Superior temporal gyrus (tissue), 1 donor: ENCODE measurements around the gene PANX1.
"Not testable (repeated sequence)": the region's sequence is repeated elsewhere in the genome, so short reads cannot be mapped to it uniquely, and the experiment has no call there.

Experiments
- DNase-seq: peaks from one replicate; pipeline ENCODE4 v3.0.0-alpha.2; 2016; ENCODE audit errors: extremely low spot score

PANX1 gene, protein sequence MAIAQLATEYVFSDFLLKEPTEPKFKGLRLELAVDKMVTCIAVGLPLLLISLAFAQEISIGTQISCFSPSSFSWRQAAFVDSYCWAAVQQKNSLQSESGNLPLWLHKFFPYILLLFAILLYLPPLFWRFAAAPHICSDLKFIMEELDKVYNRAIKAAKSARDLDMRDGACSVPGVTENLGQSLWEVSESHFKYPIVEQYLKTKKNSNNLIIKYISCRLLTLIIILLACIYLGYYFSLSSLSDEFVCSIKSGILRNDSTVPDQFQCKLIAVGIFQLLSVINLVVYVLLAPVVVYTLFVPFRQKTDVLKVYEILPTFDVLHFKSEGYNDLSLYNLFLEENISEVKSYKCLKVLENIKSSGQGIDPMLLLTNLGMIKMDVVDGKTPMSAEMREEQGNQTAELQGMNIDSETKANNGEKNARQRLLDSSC

DNA sequence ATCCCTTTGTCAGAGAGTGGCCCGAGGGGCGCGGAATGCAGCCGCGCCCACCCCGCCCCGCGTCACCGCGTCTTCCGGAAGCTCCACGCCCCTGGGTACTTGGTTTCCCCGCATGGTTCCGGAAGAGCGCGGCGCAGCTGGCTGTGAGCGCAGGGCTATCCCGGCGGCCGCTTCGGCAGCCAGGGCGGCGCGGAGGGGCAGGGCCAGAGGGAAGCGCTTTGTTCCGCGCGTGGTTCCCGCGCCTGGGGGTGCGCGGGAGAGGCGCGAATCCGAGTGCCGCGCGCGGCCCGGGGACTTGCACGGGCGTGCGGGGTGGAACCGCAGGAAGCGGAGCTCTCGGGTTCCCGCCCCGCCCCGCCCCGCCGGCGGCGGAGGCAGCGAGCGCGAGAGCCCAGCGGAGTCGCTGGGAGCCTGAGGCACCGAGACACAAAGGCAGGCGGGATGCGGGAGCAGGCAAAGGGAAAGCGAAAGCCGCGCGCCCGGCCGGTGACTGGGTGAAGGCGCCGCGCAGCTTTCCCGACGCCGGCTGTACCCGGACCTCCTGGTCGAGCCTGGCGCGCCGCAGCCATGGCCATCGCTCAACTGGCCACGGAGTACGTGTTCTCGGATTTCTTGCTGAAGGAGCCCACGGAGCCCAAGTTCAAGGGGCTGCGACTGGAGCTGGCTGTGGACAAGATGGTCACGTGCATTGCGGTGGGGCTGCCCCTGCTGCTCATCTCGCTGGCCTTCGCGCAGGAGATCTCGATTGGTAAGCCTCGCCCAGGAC is at the start of gene PANX1:
Gene PANX1 (plus strand): TSS at position 96 of the 766 bp plus-strand sequence. CDS start 472 bp downstream, at position 568.
- DNase-seq, result peak; percentile 67

DNA sequence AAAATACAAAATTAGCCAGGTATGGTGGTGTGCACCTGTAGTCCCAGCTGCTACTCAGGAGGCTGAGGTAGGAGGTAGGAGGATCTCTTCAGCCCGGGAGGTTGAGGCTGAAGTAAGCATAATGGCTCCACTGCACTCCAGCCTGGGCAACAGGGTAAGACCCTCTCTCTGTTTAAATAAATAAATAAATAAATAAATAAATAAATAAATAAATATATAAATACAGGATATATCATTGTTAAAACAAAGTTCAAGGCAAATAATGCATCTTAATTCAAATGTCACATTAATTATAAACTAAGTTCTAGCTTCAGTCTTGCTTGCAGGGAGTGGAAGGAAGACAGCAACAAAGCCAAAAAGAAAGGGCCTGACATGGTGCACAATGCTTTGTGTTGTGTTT is 44.5 kb upstream of the PANX1 start:
- no peak for DNase-seq

DNA sequence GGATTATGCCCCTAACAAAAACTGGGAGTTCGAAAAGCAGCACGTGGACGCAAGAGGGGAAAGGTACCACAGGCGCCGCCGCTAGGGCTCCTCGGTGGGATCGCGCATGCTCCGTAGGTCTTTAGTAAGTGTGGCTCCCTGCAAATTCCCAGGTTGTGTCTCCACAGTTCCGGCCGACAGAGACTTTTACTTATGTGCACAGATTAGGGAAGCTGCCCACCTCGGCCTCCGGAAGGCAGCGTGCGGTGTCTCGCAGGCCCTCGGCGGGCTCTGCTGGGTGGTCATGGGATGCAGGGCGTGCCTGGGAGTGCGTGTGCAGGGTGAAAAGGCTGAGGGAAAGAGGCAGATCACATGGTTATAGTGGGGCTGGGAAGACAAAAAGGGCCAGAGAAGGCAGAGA is 39.7 kb upstream of the PANX1 start:
- no peak for DNase-seq

DNA sequence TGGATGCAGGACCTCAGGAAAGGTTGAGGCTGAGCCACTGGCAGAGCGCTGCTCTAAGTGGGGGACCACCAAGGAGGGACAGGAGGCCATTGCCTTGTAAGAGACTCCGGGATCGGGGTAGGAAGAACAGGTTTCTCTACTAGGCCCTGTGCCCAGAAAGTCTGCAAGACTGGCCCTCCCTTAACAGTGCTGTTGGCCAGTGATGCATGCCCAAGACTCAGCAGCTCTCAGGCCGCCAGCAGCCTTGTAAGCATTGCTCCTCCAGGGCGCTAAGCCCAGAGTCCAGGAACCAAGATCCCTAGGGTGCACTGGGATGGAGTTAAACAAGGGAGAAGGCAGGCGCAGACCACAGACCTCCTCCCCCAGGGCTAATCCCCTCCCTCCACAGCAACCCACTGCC is 39.3 kb upstream of the PANX1 start:
- no peak for DNase-seq

DNA sequence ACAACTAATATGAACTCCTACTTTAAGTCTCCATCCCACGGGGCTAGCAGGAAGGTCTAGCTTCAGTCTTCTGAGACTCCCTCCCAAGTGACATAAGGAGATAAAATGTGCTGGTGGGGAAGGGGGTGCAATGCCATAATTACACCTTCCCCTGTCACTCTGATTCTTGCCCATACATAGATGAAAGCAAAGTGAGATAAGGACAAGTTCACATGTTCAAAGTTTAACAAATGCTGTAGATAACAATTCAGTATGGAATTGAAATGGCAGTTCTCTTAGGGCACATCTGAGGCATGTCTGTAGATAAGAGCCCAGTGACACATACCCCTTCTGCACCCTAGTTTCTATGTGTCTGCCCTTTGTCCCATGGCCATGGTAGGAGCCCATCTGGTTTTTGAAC is 38.2 kb upstream of the PANX1 start:
- no peak for DNase-seq

DNA sequence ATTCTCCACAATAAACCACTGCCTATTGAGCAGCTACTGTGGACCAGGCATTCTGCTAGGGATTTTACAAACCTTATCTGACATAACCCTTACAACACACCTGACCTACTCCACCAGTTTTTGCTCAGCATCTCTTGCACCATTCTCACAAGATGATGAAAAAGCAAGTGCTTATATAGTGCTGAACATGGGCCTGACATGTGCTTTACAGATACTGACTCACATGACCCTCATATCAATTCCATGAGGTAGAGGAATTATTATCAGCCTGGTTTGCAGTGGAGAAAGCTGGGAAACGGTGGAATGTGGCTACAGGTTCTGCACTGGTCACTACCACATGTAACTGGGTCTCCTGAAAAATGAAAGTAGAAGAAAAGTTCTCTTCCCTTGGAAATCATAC is 37.5 kb upstream of the PANX1 start:
- no peak for DNase-seq

DNA sequence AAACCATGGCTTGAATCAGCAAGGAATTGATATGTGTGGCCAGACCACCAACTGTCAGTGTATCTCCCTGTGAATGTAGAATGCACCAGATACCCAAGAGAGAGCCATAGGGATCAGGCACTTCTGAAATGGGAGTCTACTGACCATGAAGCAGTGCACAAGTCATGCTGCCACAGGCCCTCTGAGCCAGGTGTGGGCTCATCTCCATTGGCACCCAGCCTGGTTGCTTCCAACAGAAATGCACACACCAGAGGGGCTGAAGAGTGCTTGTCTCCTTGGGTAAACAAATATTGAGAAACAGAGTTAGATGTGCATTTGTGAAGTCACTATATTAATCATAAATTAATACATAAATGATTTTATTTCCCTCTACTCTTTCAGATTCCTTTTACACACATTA is 28.4 kb upstream of the PANX1 start:
- no peak for DNase-seq

DNA sequence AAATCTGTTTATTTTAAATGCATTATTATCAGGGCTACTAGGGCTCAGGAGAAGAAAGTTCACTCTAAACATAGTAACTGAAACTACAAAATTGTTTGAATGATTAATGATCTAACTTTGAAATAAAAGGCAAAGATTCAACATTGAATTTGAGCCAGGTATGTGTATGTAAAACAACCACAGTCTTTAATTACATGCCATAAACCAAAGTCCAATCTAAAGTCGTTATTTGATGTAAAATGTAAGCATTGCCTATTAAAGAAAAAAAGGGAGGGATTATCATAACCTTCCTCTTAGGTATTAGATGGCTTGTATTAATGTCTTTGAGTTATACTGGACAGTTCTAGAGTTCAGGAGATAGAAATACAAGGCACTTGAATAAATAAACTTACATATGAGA is 25.2 kb upstream of the PANX1 start:
- DNase-seq, result no peak

DNA sequence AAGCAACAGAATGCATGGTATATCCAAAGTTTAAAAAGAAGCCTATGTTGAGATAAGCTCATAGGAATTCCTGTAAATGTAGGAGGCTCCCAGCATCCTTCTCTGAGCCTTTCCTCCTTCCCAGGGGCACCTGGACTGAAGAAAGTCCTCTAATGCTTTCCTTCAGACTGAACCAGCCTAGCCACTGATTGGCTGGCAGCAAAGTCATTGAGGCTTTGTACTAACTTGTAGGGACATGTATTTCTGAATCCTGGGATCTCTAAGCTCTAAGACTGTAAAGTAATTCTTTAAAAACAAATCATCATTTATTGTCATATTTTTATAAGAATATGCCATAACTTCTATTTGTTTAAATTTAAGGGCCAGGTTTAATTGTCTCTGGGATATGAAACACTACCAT is 23.9 kb upstream of the PANX1 start:
- no peak for DNase-seq

DNA sequence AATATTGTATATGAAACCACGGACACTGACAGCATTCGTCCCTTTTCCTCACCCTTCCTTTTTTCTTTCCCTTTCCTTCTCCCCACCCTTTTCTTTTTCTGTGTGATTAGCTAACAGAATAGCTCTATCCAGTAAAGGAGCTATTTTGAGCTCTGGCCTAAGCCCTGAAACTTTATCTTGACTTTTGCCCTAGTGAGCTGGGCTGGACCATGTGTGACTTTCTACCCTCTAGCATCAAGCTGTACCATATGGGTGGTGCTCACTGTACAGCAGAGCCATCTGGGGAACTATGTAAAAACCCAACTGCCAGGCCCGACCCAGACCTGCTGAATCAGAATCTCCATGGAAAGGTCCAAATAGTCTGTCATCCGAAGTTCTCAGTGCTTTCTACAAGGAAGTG is 21.9 kb upstream of the PANX1 start:
- no peak for DNase-seq

DNA sequence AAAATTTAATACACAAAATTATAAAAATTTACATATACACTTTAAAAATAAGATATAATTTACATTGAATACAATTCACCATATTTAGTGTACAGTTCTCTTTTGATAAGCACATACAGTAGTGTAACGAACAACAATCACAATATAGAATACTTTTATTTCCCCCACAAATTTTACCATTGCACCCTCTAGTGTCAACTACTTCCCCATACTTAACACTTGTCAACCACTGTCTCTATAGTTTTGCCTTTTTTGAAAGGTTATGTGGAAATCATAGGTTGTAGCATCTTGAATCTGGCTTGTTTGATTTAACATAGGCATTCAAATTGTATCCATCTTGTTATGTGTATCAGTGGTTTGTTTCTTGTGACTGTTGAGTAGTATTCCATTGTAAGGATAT is 21.3 kb upstream of the PANX1 start:
- no peak for DNase-seq

DNA sequence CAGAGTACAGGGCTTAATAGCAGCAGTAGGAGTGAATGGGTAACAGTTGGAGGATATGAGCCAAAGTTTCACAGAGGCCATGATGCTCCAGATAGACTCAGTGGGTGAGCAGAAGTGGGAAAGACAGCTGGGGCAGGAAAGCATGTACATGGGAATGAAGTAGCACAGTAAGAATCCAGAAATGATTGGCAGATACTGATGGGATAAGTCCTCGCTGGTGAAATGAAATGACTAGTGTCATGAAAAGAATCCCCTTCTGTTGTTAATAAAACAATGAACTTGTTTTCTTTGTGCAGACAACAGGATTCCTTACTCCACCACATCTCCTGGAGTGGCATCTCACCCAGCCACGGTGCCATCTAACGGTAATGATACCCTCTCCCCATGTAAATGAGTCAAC is 17.4 kb upstream of the PANX1 start:
- no peak for DNase-seq

DNA sequence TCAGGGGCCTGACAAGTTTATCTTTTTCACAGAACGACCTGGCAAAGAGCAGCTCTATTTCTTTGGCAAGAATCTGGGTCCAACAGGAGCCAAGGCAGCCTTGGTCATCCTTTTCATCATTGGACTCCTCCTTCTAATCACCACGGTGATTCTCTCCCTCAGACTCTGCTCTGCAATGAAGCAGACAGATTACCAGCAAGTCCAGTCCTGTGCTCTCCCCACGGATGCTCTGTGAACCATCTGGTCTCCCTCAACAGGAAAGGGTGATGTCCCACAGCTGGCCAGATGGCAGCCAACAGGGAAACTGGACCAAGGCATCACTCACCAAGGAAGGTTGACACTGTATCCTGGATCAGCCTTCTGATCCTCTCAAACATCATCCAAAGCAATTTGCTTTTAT is 17.0 kb upstream of the PANX1 start:
- DNase-seq, result no peak

DNA sequence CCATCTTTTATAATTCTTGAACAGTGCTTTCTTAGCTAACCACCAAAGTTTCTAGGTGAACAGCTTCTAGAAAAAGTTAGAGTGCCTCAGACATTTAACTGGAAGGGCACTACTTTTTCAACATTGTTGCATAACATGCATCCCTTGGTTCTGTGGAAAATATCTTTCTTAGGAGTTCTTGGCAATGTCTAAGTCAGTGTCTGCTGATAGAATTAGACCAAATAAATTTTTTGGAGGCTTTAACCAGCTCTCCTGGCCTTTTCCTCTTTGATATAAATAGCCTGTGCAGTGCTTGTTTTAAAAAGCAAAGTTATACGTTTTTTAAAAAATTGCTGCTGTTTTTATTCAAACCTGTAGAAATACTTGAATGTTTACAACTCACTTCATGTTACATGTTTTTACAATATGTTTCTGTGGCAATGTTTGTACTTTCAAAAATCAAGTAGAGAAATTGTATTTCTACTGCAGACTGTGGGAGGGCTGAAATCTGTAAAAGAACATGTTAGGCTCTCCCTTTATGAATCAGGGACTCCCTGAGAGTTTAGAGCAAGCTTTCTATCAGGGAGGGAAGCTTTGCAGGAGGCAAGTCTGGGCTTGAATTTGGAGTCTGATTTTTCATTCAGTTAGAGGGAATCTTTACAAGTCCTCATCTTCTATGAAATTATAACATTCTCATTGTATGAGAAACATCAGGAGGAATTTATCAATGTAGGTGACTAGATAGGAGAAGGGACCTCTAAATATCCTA is 16.3 kb upstream of the PANX1 start:
- DNase-seq, result no peak

DNA sequence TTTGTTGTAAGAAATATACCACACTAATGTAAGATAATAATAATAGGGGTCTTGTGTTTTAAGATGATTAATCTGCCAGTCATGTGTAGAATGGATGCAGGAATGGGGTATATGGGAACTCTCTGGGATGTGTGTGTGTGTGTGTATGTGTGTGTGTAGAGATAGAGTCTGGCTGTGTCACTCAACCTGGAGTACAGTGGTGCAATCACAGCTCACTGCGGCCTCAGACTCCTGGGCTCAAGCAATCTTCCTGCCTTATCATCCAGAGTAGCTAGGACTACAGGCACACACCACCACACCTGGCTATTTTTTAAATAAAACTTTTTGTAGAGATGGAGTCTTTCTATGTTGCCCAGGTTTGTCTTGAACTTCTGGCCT is 11.5 kb upstream of the PANX1 start:
- no peak for DNase-seq

DNA sequence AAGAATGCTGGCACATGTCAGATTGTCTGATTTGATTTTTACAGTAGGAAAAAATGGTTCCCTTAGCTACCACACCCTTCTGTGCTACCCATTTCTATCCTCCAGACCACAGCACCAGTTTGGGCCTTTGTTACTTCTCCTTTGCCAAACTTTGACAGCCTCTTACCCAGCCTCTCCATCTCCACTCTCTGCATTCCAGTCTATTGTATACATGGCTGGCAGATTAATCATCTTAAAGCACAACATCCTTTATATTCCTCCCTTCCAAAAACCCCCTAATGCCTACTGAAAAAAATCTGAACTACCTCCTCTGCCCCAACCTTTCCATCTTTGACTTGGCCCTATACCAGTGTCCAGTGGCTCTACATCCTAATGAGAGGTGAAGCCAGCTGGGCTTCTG is 10.8 kb upstream of the PANX1 start:
- no peak for DNase-seq

DNA sequence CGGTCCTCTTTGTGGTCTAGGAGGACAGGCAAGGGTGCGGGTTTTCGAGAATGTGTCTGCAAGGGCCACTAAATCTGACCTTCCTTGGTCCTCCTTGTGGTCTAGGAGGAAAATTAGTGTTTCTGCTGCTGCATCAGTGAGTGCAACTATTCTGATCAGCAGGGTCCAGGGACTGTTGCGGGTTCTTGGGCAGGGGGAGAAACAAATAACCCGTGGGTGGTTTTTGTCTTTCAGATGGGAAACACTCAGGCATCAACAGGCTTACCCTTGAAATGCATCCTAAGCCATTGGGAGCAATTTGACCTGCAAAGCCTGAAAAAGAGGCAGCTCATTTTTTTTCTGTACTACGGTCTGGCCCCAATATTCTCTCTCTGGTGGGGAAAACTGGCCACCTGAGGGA is 9.0 kb upstream of the PANX1 start:
- DNase-seq, result not testable (repeated sequence)

DNA sequence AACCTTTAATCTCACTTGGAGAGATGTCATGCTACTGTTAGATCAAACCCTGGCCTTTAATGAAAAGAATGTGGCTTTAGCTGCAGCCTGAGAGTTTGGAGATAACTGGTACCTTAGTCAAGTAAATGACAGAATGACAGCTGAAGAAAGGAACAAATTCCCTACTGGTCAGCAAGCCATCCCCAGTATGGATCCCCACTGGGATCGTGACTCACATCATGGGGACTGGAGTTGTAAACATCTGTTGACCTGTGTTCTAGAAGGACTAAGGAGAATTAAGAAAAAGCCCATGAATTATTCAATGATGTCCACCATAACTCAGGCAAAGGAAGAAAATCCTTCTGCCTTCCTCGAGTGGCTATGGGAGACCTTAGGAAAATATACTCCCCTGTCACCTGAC is 8.1 kb upstream of the PANX1 start:
- not testable (repeated sequence) for DNase-seq

DNA sequence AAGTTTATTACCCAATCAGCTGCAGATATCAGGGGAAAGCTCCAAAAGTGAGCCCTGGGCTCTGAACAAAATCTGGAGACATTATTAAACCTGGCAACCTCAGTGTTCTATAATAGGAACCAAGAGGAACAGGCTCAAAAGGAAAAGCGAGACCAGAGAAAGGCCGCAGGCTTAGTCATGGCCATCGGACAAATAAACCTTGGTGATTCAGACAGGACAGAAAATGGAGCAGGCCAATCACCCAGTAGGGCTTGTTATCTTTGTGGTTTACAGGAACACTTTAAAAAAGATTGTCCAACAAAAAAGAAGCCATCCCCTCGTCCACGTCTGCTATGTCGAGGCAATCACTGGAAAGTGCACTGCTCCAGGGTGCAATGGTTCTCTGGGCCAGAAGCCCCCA is 7.7 kb upstream of the PANX1 start:
- DNase-seq, result no peak

DNA sequence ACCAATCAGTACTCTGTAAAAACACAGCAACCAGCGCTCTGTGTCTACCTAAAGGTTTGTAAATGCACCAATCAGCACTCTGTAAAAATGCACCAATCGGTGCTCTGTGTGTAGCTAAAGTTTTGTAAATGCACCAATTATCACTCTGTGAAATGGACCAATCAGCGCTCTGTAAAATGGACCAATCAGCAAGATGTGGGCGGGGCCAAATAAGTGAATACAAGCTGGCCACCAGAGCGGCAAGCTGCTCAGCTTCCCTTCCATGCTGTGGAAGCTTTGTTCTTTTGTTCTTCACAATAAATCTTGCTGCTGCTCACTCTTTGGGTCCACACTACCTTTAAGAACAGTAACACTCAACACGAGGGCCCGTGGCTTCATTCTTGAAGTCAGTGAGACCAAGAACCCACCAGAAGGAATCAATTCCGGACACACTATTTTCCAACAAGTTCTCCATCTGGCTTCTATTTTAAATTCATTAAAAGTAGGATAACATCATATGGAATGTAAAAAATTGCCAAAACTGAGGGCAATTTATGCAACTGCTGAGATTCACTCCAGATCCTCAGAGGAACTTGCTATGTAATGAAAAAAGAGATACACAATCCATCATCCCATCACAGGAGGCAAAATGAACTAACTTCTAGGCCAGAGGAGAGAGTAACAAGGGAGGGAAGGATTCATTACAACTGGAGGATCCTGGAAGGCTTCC is 3.1 kb upstream of the PANX1 start:
- no peak for DNase-seq

DNA sequence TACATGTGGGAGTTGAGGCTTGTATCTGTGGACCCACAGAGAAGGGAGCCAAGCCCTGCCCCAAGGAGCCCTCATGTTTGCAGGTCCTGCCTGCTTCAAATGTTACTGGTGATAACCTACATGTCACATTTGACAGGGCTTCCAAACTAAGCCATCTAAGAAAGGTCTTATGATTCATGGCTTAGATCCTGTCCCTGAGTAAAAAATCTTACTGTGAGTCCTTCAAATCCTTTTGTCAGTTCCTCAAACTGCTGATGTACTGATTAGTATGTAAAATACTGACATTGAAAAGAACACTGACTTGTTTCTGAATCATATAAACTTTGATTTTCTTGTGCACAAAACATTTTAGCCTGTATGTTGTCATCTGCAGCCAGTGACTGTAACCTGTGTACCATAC is 1.0 kb upstream of the PANX1 start:
- no peak for DNase-seq

DNA sequence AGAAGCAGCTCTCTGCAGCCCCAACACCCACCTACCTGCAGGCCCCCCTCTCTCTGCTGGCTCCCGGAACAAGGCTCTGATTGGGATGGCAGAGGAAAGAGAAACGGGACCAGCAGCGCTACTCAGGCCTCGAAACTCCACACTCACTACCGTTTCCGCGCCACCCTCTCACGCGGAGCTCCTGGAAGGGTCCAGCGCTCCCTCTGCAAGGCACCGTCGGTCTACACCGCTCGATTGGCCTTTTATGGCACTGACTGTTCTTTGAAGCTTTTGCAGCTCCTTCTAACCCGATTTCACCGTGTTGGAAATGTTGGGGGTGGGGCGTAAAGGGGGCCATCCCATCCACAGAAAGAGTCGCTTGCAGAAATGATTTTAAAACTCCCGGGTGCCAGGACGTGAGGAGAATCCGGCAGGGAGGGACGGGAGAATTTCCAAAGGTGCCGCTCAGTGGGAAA is 323 bp upstream of the PANX1 start:
- no peak for DNase-seq
